NCI-H1105 treated with DMSO at 0.1 percent for 48 hours (cell line): ENCODE data around the gene AIMP2.
"Not testable (repeated sequence)": the region's sequence is repeated elsewhere in the genome, so short reads cannot be mapped to it uniquely, and the experiment has no call there.

Experiments
- DNase-seq: peaks from one replicate; lab custom pipeline; 2025; lab: John Stamatoyannopoulos, UW

Gene AIMP2

DNA sequence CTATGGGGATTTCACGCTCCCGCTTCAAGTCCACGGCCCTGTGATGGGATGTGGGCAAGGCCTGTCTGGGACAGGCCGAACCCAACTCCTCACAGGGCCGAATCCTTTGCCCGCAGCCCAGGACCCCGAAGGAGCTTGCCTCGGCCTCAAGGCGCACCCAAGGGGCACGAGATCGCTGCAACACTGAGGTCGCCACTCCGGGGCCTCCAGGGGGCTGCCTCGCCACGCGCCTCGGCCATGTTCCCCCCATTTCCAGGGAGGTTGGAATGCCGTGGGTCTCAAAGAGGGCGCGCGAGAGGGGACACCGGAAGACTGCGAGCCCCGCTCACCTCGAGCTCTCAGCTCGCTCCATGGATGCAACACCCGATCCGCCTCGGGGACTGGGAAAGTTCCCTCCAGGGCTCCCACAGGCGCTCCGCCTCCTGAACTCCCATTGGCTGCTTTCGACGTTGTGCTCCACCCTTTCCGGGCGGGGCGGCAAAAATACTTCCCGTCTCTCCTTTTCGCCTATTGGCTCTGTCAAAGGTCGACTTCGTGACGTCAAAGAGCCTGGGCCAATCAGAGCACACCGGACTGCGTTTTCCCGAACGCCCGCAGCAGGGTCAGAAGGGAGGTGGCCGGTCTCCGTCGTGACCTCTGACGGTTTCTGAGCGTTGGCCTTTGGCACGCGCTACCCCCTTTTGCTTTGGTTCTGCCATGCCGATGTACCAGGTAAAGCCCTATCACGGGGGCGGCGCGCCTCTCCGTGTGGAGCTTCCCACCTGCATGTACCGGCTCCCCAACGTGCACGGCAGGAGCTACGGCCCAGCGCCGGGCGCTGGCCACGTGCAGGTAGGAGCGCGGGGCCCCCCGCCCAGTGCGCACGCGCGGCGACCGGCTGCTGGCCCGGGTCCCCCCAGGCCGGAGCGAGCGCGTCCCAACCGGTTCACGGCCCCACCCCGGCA, at the start of gene AIMP2, which contains the start of gene PMS2:
Gene AIMP2, plus strand, starts transcription at position 605 of the 944 bp plus-strand sequence. Its CDS starts 92 bp downstream, at position 697.
Gene PMS2, minus strand, starts transcription at position 382 of the 944 bp plus-strand sequence. Its CDS starts 30 bp downstream, at position 352.
- DNase-seq: peak; percentile 98

- DNase-seq: not testable (repeated sequence)
These were observed 45.9 kb upstream of the AIMP2 start for GRCh38 chr7:5963205-5963604.

- not testable (repeated sequence) for DNase-seq
These were observed 45.3 kb upstream of the AIMP2 start for GRCh38 chr7:5963810-5964209.

GRCh38 chr7:5970347-5970911, 38.6 kb upstream of the AIMP2 start, which contains the start of gene RSPH10B:
Gene RSPH10B (minus strand): TSS chr7:5970689. CDS start chr7:5967116, 3,573 bp downstream.
- DNase-seq: not testable (repeated sequence)

DNA sequence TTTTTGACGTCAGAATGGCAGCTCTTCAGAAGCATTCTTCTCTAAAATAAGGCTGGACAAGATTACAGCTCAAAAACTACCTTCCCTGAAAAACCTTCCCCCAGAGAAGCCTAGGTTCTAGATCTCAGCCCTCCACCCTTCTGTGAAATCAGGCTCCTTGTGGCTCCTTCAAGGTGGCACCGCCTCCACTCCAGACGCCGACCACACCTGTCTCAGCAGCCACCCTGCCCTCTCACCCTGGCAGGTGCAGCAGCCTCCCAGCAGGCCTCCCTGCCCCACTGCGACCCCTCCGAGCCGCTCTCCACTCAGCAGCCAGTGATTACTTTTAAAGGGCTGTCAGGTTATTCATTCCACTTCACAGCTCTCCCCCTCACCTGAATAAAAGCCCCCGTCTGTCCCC, 35.5 kb upstream of the AIMP2 start:
- not testable (repeated sequence) for DNase-seq

DNA sequence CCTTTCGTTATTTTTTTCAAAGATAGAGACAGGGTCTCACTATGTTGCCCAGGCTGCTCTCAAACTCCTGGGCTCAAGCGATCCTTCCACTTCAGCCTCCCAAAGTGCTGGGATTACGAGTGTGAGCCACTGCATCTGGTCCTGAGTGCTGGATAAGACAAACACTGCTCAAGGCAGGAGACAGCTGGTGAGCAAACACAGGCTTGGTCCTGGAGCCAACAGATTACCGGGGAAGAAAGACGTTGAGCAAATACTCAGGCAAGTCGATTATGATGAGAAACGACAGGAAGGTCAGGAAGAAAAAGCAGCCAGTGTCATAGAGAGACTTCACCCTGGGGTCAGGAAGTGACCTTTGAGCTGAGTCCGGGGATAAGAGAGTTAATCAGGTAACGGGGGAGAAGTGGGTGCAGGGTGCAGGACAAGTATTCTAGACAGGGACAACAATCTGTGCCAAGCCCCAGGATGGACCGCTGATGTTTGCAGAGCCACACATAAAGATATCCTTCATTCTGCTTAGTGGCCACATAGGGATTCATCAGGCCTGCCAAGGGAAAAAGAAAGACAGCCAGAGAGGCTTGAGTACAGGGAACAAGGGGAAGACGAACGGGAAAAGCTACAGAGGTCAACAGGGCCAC, 29.3 kb upstream of the AIMP2 start:
- DNase-seq: not testable (repeated sequence)

DNA sequence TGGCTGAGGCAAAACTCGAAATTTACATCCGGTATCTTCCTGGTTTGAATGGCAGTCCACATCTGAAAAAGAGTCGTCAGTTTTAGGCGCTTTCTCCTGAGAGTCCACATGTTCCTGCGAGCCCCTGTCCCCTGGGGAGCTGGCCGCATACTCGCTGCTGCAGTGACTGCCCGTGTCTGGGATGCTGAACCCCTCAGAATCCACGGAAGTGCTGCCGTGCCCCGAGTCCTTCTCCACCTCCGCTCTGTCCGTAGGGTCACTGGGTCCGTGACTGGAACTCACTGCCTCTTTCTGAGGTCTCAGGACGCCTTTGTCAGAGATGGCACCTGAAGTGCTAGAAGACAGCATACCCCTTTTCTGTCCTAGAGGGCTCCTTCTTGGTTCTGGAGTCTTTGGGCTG, 22.0 kb upstream of the AIMP2 start:
- not testable (repeated sequence) for DNase-seq

DNA sequence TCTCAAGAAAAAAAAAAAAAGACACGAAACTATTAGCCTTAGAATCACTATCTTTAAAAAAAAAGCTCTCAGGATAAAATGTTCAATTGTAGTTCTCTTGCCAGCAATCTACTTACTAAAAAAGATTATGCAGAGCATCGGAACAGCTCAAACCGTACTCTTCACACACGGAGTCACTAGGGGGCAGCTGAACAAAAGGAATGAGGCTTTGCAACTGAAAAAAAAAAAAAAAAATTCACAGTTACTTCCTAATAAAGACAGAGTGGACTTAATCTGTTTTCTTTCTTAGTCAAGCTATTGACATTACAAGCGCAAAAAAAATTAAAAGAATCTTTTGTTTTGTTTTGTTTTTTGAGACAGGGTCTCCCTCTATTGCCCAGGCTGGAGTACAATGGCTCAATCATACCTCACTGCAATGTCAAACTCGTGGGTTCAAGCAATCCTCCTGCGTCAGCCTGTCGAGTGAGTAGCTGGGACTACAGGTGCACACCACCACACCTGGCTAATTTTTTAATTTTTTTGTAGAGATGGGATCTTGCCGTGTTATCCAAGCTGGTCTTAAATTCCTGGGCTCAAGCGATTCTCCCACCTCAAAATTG, 11.8 kb upstream of the AIMP2 start:
- peak; percentile 69 for DNase-seq

DNA sequence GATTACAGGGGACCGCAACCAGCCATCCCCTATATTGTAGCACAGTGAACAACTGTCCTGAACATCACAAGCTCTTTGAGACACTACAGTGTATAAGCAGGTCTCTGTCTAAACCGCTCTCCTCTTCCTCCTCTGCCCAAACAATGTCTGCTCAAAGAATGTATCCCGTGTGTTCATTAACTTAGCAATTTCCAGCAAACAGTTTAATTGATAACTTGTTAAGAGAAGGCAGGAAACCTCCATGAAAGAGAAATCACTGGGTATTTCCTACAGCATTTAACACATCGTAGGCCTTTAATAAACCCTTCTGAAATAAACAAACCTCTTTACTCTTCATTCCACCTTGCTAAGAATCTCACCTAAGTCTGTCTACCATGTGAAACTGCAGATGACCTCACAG, 1.7 kb upstream of the AIMP2 start:
- no peak for DNase-seq

DNA sequence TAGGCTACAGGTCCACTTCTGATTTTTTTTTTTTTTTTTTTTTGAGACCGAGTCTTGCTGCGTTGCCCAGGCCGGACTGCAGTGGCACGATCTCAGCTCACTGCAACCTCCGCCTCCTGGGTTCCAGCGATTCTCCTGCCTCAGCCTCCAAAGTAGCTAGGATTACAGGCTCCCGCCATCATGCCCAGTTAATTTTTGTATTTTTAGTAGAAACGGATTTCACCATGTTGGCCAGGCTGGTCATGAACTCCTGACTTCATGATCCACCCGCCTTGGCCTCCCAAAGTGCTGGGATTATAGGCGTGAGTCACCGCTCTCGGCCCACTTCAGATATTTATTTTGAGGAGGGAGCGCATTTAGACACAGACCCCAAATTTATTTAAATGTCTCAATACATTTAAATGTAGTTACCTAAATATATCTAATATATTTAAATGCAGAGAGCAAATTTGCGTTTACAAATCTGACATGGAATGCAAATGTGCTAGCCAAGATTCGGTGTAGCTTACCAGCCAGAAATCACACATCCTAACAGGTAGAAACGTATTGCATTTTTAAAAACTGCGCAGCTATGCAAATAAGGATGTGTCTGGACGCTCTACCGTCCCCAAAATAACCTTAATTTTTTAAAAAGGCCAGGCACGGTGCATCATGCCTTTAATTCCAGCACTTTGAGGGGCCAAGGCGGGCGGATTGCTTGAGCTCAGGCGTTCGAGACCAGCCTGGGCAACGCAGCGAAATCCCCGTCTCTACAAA, 1.1 kb upstream of the AIMP2 start:
- DNase-seq: not testable (repeated sequence)

DNA sequence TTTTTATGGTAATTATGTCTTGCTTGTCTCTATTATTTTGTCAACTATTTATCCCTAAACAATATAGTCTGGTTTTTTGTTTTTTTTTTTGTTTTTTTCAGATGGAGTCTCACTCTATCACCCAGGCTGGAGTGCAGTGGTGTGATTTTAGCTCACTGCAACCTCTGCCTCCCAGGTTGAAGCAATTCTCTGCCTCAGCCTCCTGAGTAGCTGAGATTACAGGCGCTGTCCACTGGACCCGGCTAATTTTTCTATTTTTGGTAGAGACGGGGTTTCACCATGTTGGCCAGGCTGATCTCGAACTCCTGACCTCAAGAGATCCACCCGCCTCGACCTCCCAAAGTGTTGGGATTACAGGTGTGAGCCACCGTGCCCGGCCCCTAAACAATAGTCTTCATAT, 1.3 kb downstream of the AIMP2 start:
- not testable (repeated sequence) for DNase-seq

DNA sequence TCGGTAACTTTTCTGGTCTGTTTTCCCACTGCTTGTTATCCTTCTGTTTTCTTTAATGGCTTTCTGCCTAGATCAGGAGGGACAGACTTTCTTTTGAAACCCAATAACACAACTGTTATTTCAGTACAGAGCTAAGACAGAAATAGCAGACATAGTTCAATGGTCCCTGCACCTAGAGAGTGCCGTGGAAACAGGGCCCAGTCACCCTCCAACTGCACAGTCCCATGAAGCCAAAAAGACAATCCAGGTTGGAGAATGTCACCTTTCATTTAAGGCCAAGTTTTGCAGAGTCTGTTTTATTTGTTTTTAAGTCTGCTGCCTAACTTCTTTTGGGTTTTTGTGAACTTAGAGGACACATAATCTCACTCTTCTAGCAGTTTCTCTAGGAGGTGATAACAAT, 2.5 kb downstream of the AIMP2 start:
- DNase-seq: no peak

GRCh38 chr7:6012355-6013104, 3.5 kb downstream of the AIMP2 start:
- no peak for DNase-seq

DNA sequence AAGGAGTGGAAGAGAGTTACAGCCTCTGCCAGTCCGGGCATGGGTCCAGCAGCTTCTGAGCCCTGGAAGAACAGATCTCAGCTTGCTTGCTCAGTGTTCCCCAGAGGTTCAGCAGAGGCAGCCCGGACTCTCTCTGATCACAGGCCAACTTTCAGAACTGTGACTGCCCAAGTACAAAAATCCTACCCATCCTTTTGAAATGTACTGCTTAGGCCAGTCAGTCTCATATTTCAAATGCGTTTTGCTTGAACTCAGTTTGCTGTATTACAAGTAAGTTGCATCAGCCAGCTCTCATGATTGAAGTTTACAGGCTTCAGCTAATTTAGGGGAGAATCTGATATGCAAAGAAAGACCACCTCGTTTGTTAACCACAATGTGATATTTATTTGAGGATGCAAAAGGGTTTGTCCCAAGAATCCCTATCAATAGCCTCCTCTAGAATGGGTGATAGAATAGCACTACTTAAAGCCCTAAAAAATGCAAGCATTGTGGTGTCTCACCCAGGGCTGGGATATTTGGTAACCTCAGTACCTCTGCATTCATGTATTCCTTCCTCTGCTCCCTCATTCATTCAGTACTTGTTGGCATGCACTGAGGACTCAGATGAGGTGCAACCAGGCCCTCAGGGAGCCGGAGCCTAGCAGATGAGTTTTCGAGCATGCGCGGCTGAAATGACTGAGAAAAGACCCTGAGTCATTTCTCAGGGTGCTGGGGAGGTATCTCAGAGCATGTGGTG, 7.0 kb downstream of the AIMP2 start:
- peak; percentile 30 for DNase-seq

- DNase-seq: no peak
These were observed 7.5 kb downstream of the AIMP2 start for GRCh38 chr7:6016653-6016966.

DNA sequence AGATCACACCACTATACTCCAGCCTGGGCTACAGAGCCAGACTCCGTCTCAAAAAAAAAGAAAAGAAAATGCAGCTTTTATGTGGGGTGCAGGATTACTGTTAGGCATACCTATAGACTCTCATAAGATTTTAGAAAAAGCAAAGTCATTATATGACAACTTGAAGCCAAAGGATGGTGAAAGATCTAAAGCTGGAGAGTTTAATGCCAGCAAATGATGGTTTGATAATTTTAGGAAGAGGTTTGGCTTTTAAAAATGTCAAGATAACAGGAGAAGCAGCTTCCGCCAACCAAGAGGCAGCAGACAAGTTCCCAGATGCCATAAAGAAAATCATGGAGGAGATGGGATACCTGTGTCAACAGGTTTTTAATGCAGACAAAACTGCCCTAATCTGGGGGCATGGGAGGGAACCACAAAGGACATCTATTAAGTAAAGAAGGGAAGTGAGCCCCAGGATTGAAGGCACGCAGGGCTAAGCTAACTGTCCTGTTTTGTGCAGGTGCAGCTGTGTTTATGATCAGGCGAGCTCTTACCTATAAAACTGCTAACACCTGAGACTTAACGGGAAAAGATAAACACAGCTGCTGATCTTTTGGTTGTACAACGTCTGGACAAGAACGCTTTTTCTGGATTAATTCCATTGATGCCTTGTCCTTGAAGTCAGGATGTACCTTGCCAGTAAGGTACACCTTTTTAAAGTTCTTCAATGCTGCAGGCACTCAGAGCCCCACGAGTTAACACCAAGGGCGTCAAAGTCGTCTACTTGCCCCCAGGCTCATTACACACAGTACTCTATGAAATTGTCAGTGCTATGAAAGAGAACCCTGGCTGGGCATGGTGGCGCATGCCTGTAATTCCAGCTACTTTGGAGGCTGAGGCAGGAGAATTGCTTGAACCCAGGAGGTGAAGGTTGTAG, 11.6 kb downstream of the AIMP2 start:
- DNase-seq: peak; percentile 74

DNA sequence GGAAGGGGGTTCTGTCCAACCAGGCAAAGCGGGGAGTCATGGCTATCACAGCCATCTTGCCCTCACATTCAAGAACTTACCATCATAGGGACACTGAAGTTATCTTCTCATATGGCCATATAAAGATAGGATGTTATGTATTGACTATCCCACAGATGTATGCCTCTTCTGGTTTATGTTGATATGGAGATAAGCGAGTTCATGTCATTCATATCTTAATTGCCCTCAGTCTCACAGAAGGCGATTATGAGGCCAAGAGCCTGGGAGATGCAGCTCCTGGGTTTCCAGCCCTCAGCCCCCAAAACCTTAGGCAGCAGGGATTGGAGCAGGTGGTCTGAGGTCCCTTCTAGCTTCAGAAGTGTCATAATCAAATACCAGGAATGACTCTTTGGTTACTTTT, 13.6 kb downstream of the AIMP2 start:
- no peak for DNase-seq

- DNase-seq: no peak
These were observed 14.9 kb downstream of the AIMP2 start for GRCh38 chr7:6023974-6024435.
